ENCODE data around the gene AFF3. TPM values are rescaled to one million over a fixed set of nuclear protein-coding genes. Genes with fewer than 3 reads are reported as not detected.
"Not testable (repeated sequence)": the region's sequence is repeated elsewhere in the genome, so short reads cannot be mapped to it uniquely, and the experiment has no call there.

The AFF3 gene
- total RNA-seq, 5 donors from 2014 or later (not counting 1 experiment from before 2014, with no cell fraction given), result 9.9 to 23.5 (median 11.5) TPM

GRCh38 chr2:100083421-100084216, 58.8 kb downstream of the AFF3 start:
- H3K27me3 ChIP-seq (replicated peaks in 1 of 2; ENCODE audit: control insufficient read depth in 2 of 2, extremely low read depth in 1 of 2, insufficient read depth in 2 of 2, low read length in 1 of 2); H3K36me3 ChIP-seq (ENCODE audit: control insufficient read depth in 2 of 2, extremely low read depth in 1 of 2, insufficient read depth in 1 of 2, low read length in 1 of 2); H3K4me3 ChIP-seq (ENCODE audit: control insufficient read depth in 1 of 2, extremely low read depth in 1 of 2, low read length in 1 of 2); H3K27ac Mint-ChIP-seq; H3K9me3 ChIP-seq; H3K4me1 ChIP-seq (ENCODE audit: control insufficient read depth in 1 of 2, extremely low read depth in 1 of 2, insufficient read depth in 2 of 2, low read length in 2 of 2); H3K36me3 Mint-ChIP-seq; H3K9me3 Mint-ChIP-seq; H3K4me3 Mint-ChIP-seq; DNase-seq; POLR2A ChIA-PET; ATAC-seq (replicated peaks in 1 of 4); CTCF ChIA-PET; H3K4me1 Mint-ChIP-seq; H3K27ac ChIP-seq (ENCODE audit: low read length); H3K27me3 Mint-ChIP-seq: not testable (repeated sequence)
- 92% methylated on average over 8 of the region's 17 CpGs for WGBS (ENCODE audit: insufficient coverage)

DNA sequence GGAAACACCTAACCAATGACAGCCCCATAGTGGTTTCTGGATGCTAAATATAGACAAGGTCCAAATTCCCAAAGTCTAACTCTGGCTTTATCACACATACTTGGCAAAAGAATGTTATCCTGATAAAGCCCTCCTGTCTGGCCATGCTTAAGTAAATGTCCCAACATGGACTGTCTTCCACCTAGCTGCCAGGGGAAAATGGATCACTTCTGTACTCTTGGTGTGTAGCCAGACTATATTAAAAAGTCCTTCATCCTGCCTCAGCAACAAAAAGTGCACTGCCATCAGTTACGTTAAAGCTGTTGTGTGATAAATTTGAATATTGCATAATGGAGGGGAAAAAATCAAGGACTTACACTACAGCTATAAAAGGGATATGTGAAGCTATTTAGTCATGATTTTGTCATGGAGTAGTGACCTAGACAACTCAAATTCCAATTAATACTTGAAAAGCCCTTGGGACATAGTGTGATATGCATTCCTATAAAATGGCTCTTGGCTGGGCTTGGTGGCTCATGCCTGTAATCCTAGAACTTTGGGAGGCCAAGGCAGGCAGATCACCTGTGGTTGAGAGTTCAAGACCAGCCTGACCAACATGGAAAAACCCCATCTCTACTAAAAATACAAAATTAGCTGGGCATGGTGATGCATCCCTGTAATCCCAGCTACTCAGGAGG, 60.0 kb downstream of the AFF3 start:
- H3K4me1 Mint-ChIP-seq; H3K9me3 ChIP-seq; CTCF ChIA-PET; H3K36me3 ChIP-seq (ENCODE audit: control insufficient read depth in 2 of 2, extremely low read depth in 1 of 2, insufficient read depth in 1 of 2, low read length in 1 of 2); H3K4me3 ChIP-seq (ENCODE audit: control insufficient read depth in 1 of 2, extremely low read depth in 1 of 2, low read length in 1 of 2); DNase-seq; POLR2A ChIA-PET; H3K27me3 ChIP-seq (replicated peaks in 1 of 2; ENCODE audit: control insufficient read depth in 2 of 2, extremely low read depth in 1 of 2, insufficient read depth in 2 of 2, low read length in 1 of 2); H3K36me3 Mint-ChIP-seq; H3K4me3 Mint-ChIP-seq; H3K4me1 ChIP-seq (ENCODE audit: control insufficient read depth in 1 of 2, extremely low read depth in 1 of 2, insufficient read depth in 2 of 2, low read length in 2 of 2); H3K27ac ChIP-seq (ENCODE audit: low read length); ATAC-seq (replicated peaks in 1 of 4); H3K9me3 Mint-ChIP-seq; H3K27ac Mint-ChIP-seq; H3K27me3 Mint-ChIP-seq: not testable (repeated sequence)
- no CpG with 5 or more reads among the region's 1 CpG for WGBS (ENCODE audit: insufficient coverage)

GRCh38 chr2:100077935-100078334, 64.5 kb downstream of the AFF3 start:
- Histone ChIP-seq H3K27me3 (replicated peaks in 1 of 2; ENCODE audit: control insufficient read depth in 2 of 2, extremely low read depth in 1 of 2, insufficient read depth in 2 of 2, low read length in 1 of 2) (no peaks in the 10 kb centered on the region), H3K9me3 (no peaks in the 10 kb centered on the region), H3K4me3 (ENCODE audit: control insufficient read depth in 1 of 2, extremely low read depth in 1 of 2, low read length in 1 of 2) (no peak overlapping the region), H3K4me1 (ENCODE audit: control insufficient read depth in 1 of 2, extremely low read depth in 1 of 2, insufficient read depth in 2 of 2, low read length in 2 of 2) (no peaks in the 10 kb centered on the region), H3K27ac (ENCODE audit: low read length) (no peak overlapping the region), H3K36me3 (ENCODE audit: control insufficient read depth in 2 of 2, extremely low read depth in 1 of 2, insufficient read depth in 1 of 2, low read length in 1 of 2) (no peaks in the 10 kb centered on the region)
- ATAC-seq (replicated peaks in 1 of 4) (no peak), DNase-seq (no peak)
- POLR2A ChIA-PET, result no interaction called here
- Mint-ChIP-seq H3K4me1 (no peaks in the 10 kb centered on the region), H3K27ac (no peak overlapping the region), H3K9me3 (no peaks in the 10 kb centered on the region), H3K4me3 (no peak overlapping the region), H3K27me3 (no peaks in the 10 kb centered on the region), H3K36me3 (peaks cover 2% of the 10 kb centered on the region)
- CTCF ChIA-PET, result no interaction called here
- WGBS (ENCODE audit: insufficient coverage), result 92% methylated on average over 2 of the region's 3 CpGs

- no peaks in the 10 kb centered on the region for H3K36me3 ChIP-seq (ENCODE audit: control insufficient read depth in 2 of 2, extremely low read depth in 1 of 2, insufficient read depth in 1 of 2, low read length in 1 of 2)
- Mint-ChIP-seq H3K27me3 (no peaks in the 10 kb centered on the region), H3K36me3 (peaks cover 6% of the 10 kb centered on the region), H3K4me1 (peaks cover 0 to 3% (median 2%) of the 10 kb centered on the region in 3 donors), H3K4me3 (no peak overlapping the region), H3K27ac (no peak overlapping the region), H3K9me3 (no peaks in the 10 kb centered on the region)
- CTCF ChIA-PET, result no interaction called here
- H3K4me3 ChIP-seq (ENCODE audit: control insufficient read depth in 1 of 2, extremely low read depth in 1 of 2, low read length in 1 of 2), result no peak overlapping the region
- no peak overlapping the region for H3K27ac ChIP-seq (ENCODE audit: low read length)
- H3K4me1 ChIP-seq (ENCODE audit: control insufficient read depth in 1 of 2, extremely low read depth in 1 of 2, insufficient read depth in 2 of 2, low read length in 2 of 2), result no peaks in the 10 kb centered on the region
- no peak for DNase-seq
- H3K27me3 ChIP-seq (replicated peaks in 1 of 2; ENCODE audit: control insufficient read depth in 2 of 2, extremely low read depth in 1 of 2, insufficient read depth in 2 of 2, low read length in 1 of 2), result no peaks in the 10 kb centered on the region
- H3K9me3 ChIP-seq, result no peaks in the 10 kb centered on the region
- no peak for ATAC-seq (replicated peaks in 1 of 4)
- POLR2A ChIA-PET, result no interaction called here
Observed at GRCh38 chr2:100077456-100077855, 64.9 kb downstream of the AFF3 start.

- Histone ChIP-seq H3K36me3 (ENCODE audit: control insufficient read depth in 2 of 2, extremely low read depth in 1 of 2, insufficient read depth in 1 of 2, low read length in 1 of 2) (no peaks in the 10 kb centered on the region), H3K9me3 (no peaks in the 10 kb centered on the region), H3K27me3 (replicated peaks in 1 of 2; ENCODE audit: control insufficient read depth in 2 of 2, extremely low read depth in 1 of 2, insufficient read depth in 2 of 2, low read length in 1 of 2) (no peaks in the 10 kb centered on the region), H3K27ac (ENCODE audit: low read length) (no peak overlapping the region), H3K4me3 (ENCODE audit: control insufficient read depth in 1 of 2, extremely low read depth in 1 of 2, low read length in 1 of 2) (no peak overlapping the region), H3K4me1 (ENCODE audit: control insufficient read depth in 1 of 2, extremely low read depth in 1 of 2, insufficient read depth in 2 of 2, low read length in 2 of 2) (peaks cover 0 to 14% of the 10 kb centered on the region in 2 experiments)
- H3K36me3 Mint-ChIP-seq, result peaks cover 6% of the 10 kb centered on the region
- POLR2A ChIA-PET, result interaction anchor here in 1 of 2 donors (0.5 kb wide), 1 partner anchor 956 kb away, joined by 3 read pairs; no protein-coding TSS in a partner anchor
- H3K27ac Mint-ChIP-seq, result no peak overlapping the region
- H3K4me3 Mint-ChIP-seq, result no peak overlapping the region
- ATAC-seq (replicated peaks in 1 of 4), result no peak
- DNase-seq, result no peak
- CTCF ChIA-PET, result no interaction called here
- no peaks in the 10 kb centered on the region for H3K9me3 Mint-ChIP-seq
- 100% methylated on average over 1 of the region's 3 CpGs for WGBS (ENCODE audit: insufficient coverage)
- H3K27me3 Mint-ChIP-seq, result no peaks in the 10 kb centered on the region
- H3K4me1 Mint-ChIP-seq, result peaks cover 0 to 9% (median 8%) of the 10 kb centered on the region in 3 donors
Observed at GRCh38 chr2:100075532-100075931, 66.9 kb downstream of the AFF3 start.

GRCh38 chr2:100073110-100073509, 69.3 kb downstream of the AFF3 start:
- Histone ChIP-seq H3K9me3 (no peaks in the 10 kb centered on the region), H3K36me3 (ENCODE audit: control insufficient read depth in 2 of 2, extremely low read depth in 1 of 2, insufficient read depth in 1 of 2, low read length in 1 of 2) (no peaks in the 10 kb centered on the region), H3K4me1 (ENCODE audit: control insufficient read depth in 1 of 2, extremely low read depth in 1 of 2, insufficient read depth in 2 of 2, low read length in 2 of 2) (peaks cover 0 to 18% of the 10 kb centered on the region in 2 experiments), H3K27ac (ENCODE audit: low read length) (no peak overlapping the region), H3K4me3 (ENCODE audit: control insufficient read depth in 1 of 2, extremely low read depth in 1 of 2, low read length in 1 of 2) (no peak overlapping the region), H3K27me3 (replicated peaks in 1 of 2; ENCODE audit: control insufficient read depth in 2 of 2, extremely low read depth in 1 of 2, insufficient read depth in 2 of 2, low read length in 1 of 2) (no peaks in the 10 kb centered on the region)
- Mint-ChIP-seq H3K4me1 (peaks cover 0 to 12% (median 10%) of the 10 kb centered on the region in 3 donors), H3K27ac (no peak overlapping the region), H3K4me3 (no peak overlapping the region), H3K9me3 (no peaks in the 10 kb centered on the region), H3K27me3 (no peaks in the 10 kb centered on the region), H3K36me3 (peaks cover 6% of the 10 kb centered on the region)
- DNase-seq (no peak), ATAC-seq (replicated peaks in 1 of 4) (no peak)
- ChIA-PET CTCF (no interaction called here), POLR2A (no interaction called here)
- WGBS (ENCODE audit: insufficient coverage), result 88% methylated on average over 3 of the region's 3 CpGs

Measured in T-cell (primary cell).